Activated CD4-positive, alpha-beta T cell treated with anti-CD3 and anti-CD28 coated beads for 36 hours (primary cell): ENCODE measurements around the gene TUBGCP3. TPM values are rescaled to one million over a fixed set of nuclear protein-coding genes. Genes with fewer than 3 reads are reported as not detected.
"Not testable (repeated sequence)": the region's sequence is repeated elsewhere in the genome, so short reads cannot be mapped to it uniquely, and the experiment has no call there.

ENCODE experiments used
- ATAC-seq: fragments of 200-7000 bp; cut with Tn5 transposase; one replicate; pipeline ENCODE4 v1.10.0; 2021; ENCODE audit warnings: mild to moderate bottlenecking, moderate library complexity
- CTCF ChIA-PET: fragments of 350-600 bp; sonication (Branson Sonifier 250); formaldehyde crosslinking; loops from one replicate; lab custom pipeline; 2021; ENCODE audit warnings: antibody characterized with exemption; lab: Charles Lee
- POLR2A ChIA-PET: fragments of 350-600 bp; sonication (Branson Sonifier 250); formaldehyde crosslinking; loops from one replicate; lab custom pipeline; 2021; ENCODE audit warnings: antibody characterized with exemption, inconsistent platforms; lab: Charles Lee
- DNase-seq: peaks from one replicate; pipeline ENCODE4 v3.0.0-alpha.2; 2020
- H3K27ac Mint-ChIP-seq: one replicate; pipeline ENCODE4 v1.8.0; 2021; ENCODE audit warnings: mixed read lengths
- H3K27me3 Mint-ChIP-seq: one replicate; pipeline ENCODE4 v1.8.0; 2021; ENCODE audit warnings: mixed read lengths
- H3K36me3 Mint-ChIP-seq: one replicate; pipeline ENCODE4 v1.8.0; 2021; ENCODE audit warnings: low read depth, mixed read lengths
- H3K4me1 Mint-ChIP-seq: one replicate; pipeline ENCODE4 v1.8.0; 2021; ENCODE audit warnings: mixed read lengths
- H3K4me3 Mint-ChIP-seq: one replicate; pipeline ENCODE4 v1.8.0; 2021; ENCODE audit warnings: mild to moderate bottlenecking, moderate library complexity, mixed read lengths
- H3K9me3 Mint-ChIP-seq: one replicate; pipeline ENCODE4 v1.8.0; 2021; ENCODE audit warnings: low read depth, mixed read lengths
- intact Hi-C, 2 experiments: fragments of 100-400 bp; cut with DNase I in 1 of 2; cut with micrococcal nuclease in 1 of 2; formaldehyde crosslinking; loops; one replicate each; pipeline versions ENCODE4 v1.14.2 to v1.15.1; 2022 to 2024; cut with DNase I, micrococcal nuclease
- total RNA-seq, 2 experiments: library from RNA; stranded (reverse); gene quantifications; one replicate each; pipeline ENCODE4 v1.2.3, GENCODE V29; 2021

The TUBGCP3 gene
- total RNA-seq, 2 experiments from 2014 or later, result 57.2 to 60.5 TPM

- Mint-ChIP-seq H3K27me3 (no peaks in the 10 kb centered on the region), H3K9me3 (no peaks in the 10 kb centered on the region), H3K27ac (no peak overlapping the region), H3K4me3 (no peak overlapping the region), H3K36me3 (peaks cover 52% of the 10 kb centered on the region), H3K4me1 (peaks cover 6% of the 10 kb centered on the region)
- CTCF ChIA-PET, result no interaction called here
- DNase-seq (no peak), ATAC-seq (no peak)
- intact Hi-C loops, result no loop called here
- POLR2A ChIA-PET, result no interaction called here
Observed at GRCh38 chr13:112558696-112559418, 29.1 kb downstream of the TUBGCP3 start.

GRCh38 chr13:112556600-112556999 lies 31.4 kb downstream of the TUBGCP3 start:
- no peak overlapping the region for H3K4me3 Mint-ChIP-seq
- intact Hi-C loops, result no loop called here
- no peaks in the 10 kb centered on the region for H3K27me3 Mint-ChIP-seq
- ChIA-PET CTCF (no interaction called here), POLR2A (interaction anchor here (0.6 kb wide), 1 partner anchor 7 kb away, joined by 3 read pairs; no protein-coding TSS in a partner anchor)
- DNase-seq (no peak), ATAC-seq (no peak)
- H3K9me3 Mint-ChIP-seq, result no peaks in the 10 kb centered on the region
- H3K4me1 Mint-ChIP-seq, result peaks cover 3% of the 10 kb centered on the region
- peaks cover 57% of the 10 kb centered on the region for H3K36me3 Mint-ChIP-seq
- no peak overlapping the region for H3K27ac Mint-ChIP-seq

GRCh38 chr13:112554214-112554850 lies 33.6 kb downstream of the TUBGCP3 start:
- no peaks in the 10 kb centered on the region for H3K9me3 Mint-ChIP-seq

GRCh38 chr13:112548975-112549374 lies 39.0 kb downstream of the TUBGCP3 start:
- peaks cover 74% of the 10 kb centered on the region for H3K36me3 Mint-ChIP-seq
- POLR2A ChIA-PET, H3K9me3 Mint-ChIP-seq, H3K4me1 Mint-ChIP-seq, ATAC-seq, intact Hi-C loops, H3K27ac Mint-ChIP-seq, DNase-seq, H3K4me3 Mint-ChIP-seq, H3K27me3 Mint-ChIP-seq: not testable (repeated sequence)
- CTCF ChIA-PET, result interaction anchor here (0.5 kb wide), 1 partner anchor 923 kb away, joined by 3 read pairs; no protein-coding TSS in a partner anchor

More at GRCh38 chr13:112554214-112554850, 33.6 kb downstream of the TUBGCP3 start:
- ChIA-PET CTCF (interaction anchor here (0.8 kb wide), 1 partner anchor 29 kb away, joined by 3 read pairs; no protein-coding TSS in a partner anchor), POLR2A (no interaction called here)
- no peaks in the 10 kb centered on the region for H3K4me1 Mint-ChIP-seq
- intact Hi-C loops, result no loop called here
- H3K27ac Mint-ChIP-seq, result no peak overlapping the region
- no peak for ATAC-seq
- H3K36me3 Mint-ChIP-seq, result peaks cover 65% of the 10 kb centered on the region
- DNase-seq, result no peak
- no peak overlapping the region for H3K4me3 Mint-ChIP-seq
- no peaks in the 10 kb centered on the region for H3K27me3 Mint-ChIP-seq

- Mint-ChIP-seq H3K36me3 (peaks cover 51% of the 10 kb centered on the region), H3K4me1 (no peaks in the 10 kb centered on the region), H3K4me3 (no peak overlapping the region), H3K27ac (no peak overlapping the region), H3K9me3 (no peaks in the 10 kb centered on the region), H3K27me3 (no peaks in the 10 kb centered on the region)
- POLR2A ChIA-PET, result no interaction called here
- DNase-seq (no peak), ATAC-seq (no peak)
- CTCF ChIA-PET, result interaction anchor here (1.1 kb wide), 1 partner anchor 18 kb away, joined by 3 read pairs; no protein-coding TSS in a partner anchor
- intact Hi-C loops, result no loop called here
Observed at GRCh38 chr13:112545856-112546255, 42.1 kb downstream of the TUBGCP3 start.

GRCh38 chr13:112532837-112533745 lies 54.9 kb downstream of the TUBGCP3 start:
- Mint-ChIP-seq H3K4me3 (no peak overlapping the region), H3K9me3 (no peaks in the 10 kb centered on the region), H3K4me1 (peaks cover 6% of the 10 kb centered on the region), H3K27ac (no peak overlapping the region), H3K27me3 (no peaks in the 10 kb centered on the region), H3K36me3 (peaks cover 7% of the 10 kb centered on the region)
- ChIA-PET CTCF (no interaction called here), POLR2A (no interaction called here)
- intact Hi-C loops, result no loop called here
- DNase-seq, result no peak
- ATAC-seq, result peak; percentile 12

GRCh38 chr13:112531263-112531794 lies 56.6 kb downstream of the TUBGCP3 start:
- CTCF ChIA-PET, result no interaction called here
- H3K27me3 Mint-ChIP-seq, result no peaks in the 10 kb centered on the region

GRCh38 chr13:112530861-112531260 lies 57.1 kb downstream of the TUBGCP3 start:
- ChIA-PET CTCF (no interaction called here), POLR2A (no interaction called here)
- no peaks in the 10 kb centered on the region for H3K36me3 Mint-ChIP-seq
- H3K27me3 Mint-ChIP-seq, result no peaks in the 10 kb centered on the region
- DNase-seq (no peak), ATAC-seq (no peak)
- no peak overlapping the region for H3K27ac Mint-ChIP-seq
- H3K4me1 Mint-ChIP-seq, result peaks cover 6% of the 10 kb centered on the region
- H3K4me3 Mint-ChIP-seq, result no peak overlapping the region
- intact Hi-C loops, result no loop called here
- H3K9me3 Mint-ChIP-seq, result no peaks in the 10 kb centered on the region

More at GRCh38 chr13:112531263-112531794, 56.6 kb downstream of the TUBGCP3 start:
- intact Hi-C loops, result no loop called here
- DNase-seq, result no peak
- H3K9me3 Mint-ChIP-seq, result no peaks in the 10 kb centered on the region
- POLR2A ChIA-PET, result no interaction called here
- H3K27ac Mint-ChIP-seq, result no peak overlapping the region
- ATAC-seq, result no peak
- no peaks in the 10 kb centered on the region for H3K36me3 Mint-ChIP-seq
- peaks cover 6% of the 10 kb centered on the region for H3K4me1 Mint-ChIP-seq
- H3K4me3 Mint-ChIP-seq, result no peak overlapping the region

GRCh38 chr13:112529216-112529615 lies 58.7 kb downstream of the TUBGCP3 start:
- intact Hi-C loops, result no loop called here
- POLR2A ChIA-PET, result interaction anchor here (0.7 kb wide), 1 partner anchor 1616 kb away, joined by 4 read pairs; no protein-coding TSS in a partner anchor
- no peak for ATAC-seq
- H3K27me3 Mint-ChIP-seq, result no peaks in the 10 kb centered on the region
- no peaks in the 10 kb centered on the region for H3K36me3 Mint-ChIP-seq
- CTCF ChIA-PET, result no interaction called here
- no peak overlapping the region for H3K27ac Mint-ChIP-seq
- no peaks in the 10 kb centered on the region for H3K9me3 Mint-ChIP-seq
- DNase-seq, result no peak
- no peak overlapping the region for H3K4me3 Mint-ChIP-seq
- peaks cover 3% of the 10 kb centered on the region for H3K4me1 Mint-ChIP-seq

- DNase-seq (no peak), ATAC-seq (no peak)
- ChIA-PET CTCF (no interaction called here), POLR2A (no interaction called here)
- H3K27ac Mint-ChIP-seq, result no peak overlapping the region
- H3K36me3 Mint-ChIP-seq, result peaks cover 6% of the 10 kb centered on the region
- no peaks in the 10 kb centered on the region for H3K4me1 Mint-ChIP-seq
- intact Hi-C loops, result no loop called here
- H3K4me3 Mint-ChIP-seq, result no peak overlapping the region
- no peaks in the 10 kb centered on the region for H3K27me3 Mint-ChIP-seq
- H3K9me3 Mint-ChIP-seq, result no peaks in the 10 kb centered on the region
Observed at GRCh38 chr13:112526146-112526853, 61.7 kb downstream of the TUBGCP3 start.
